HEK293 (cell line): Measurements from ENCODE around the gene GSTP1.

Experiments
- CTCF ChIP-seq: fragments of 450-650 bp; formaldehyde crosslinking; IDR thresholded peaks from 2 replicates; pipeline ENCODE4 v1.5.1; 2016; ENCODE audit warnings: missing biosample characterization, missing genetic modification characterization
- HOXC10 ChIP-seq: sonication (generic); formaldehyde crosslinking; IDR thresholded peaks from 2 replicates; pipeline ENCODE4 v1.8.1; 2023; ENCODE audit warnings: mild to moderate bottlenecking, missing genetic modification reagents
- ZNF776 ChIP-seq: fragments of 450-650 bp; formaldehyde crosslinking; IDR thresholded peaks from 2 replicates; pipeline ENCODE4 v1.5.0; 2017; ENCODE audit warnings: missing biosample characterization, missing genetic modification characterization, borderline replicate concordance
- ZNF830 ChIP-seq: fragments of 450-650 bp; IDR thresholded peaks from 2 replicates; pipeline ENCODE4 v1.5.0; 2018; ENCODE audit warnings: missing biosample characterization, missing genetic modification characterization, low read depth, mild to moderate bottlenecking, moderate library complexity

- TF ChIP-seq CTCF (tag by site-specific recombination) (no peak), ZNF776 (tag by site-specific recombination) (no peak), ZNF830 (no peak), HOXC10 (CRISPR knock-in tag) (no peak)
Measured at GRCh38 chr11:67611165-67611564, 27.6 kb downstream of the GSTP1 start.
